ENCODE results near the gene ETFBKMT. TPM values are rescaled to one million over a fixed set of nuclear protein-coding genes. Genes with fewer than 3 reads are reported as not detected.

The ETFBKMT gene
- polyA plus RNA-seq, 1 of the 3 experiments (the other 2 are of a cell fraction) = 1.6 TPM

GRCh38 chr12:31634620-31635019 lies 24.9 kb upstream of the ETFBKMT start:
- Histone ChIP-seq H3K4me1 (ENCODE audit: control insufficient read depth in 1 of 2, insufficient read depth in 2 of 2, low read depth in 1 of 2, low read length in 1 of 2) (peaks cover 0 to 11% of the 10 kb centered on the region in 2 experiments; a peak in 1 of 4 replicates), H3K79me2 (ENCODE audit: insufficient read depth) (peaks cover 31% of the 10 kb centered on the region; the same call in 1 of the 2 replicates), H3K4me2 (no peak overlapping the region), H3K27ac (ENCODE audit: low read depth in 2 of 2, low read length in 1 of 2) (no peak overlapping the region), H3K36me3 (replicated peaks in 1 of 2; ENCODE audit: control insufficient read depth in 1 of 2, insufficient read depth in 2 of 2, low read length in 1 of 2) (no peaks in the 10 kb centered on the region), H2AFZ (ENCODE audit: low read depth) (no peak overlapping the region), H3K9ac (no peak overlapping the region), H3K9me3 (no peaks in the 10 kb centered on the region), H3F3A (replicated peaks; ENCODE audit: insufficient read depth) (peaks cover 7% of the 10 kb centered on the region), H3K9me2 (no peaks in the 10 kb centered on the region), H3K27me3 (ENCODE audit: insufficient read depth) (no peaks in the 10 kb centered on the region), H3K4me3 (ENCODE audit: low read depth in 2 of 2, low read length in 1 of 2) (no peak overlapping the region), H4K20me1 (ENCODE audit: insufficient read depth) (peaks cover 10% of the 10 kb centered on the region; the same call in 1 of the 2 replicates)
- no peak for TF ChIP-seq TAF1 (IDR thresholded peaks at IDR 0.05; ENCODE audit: borderline replicate concordance, low read depth, low read length)
- TF ChIP-seq CTCF (IDR thresholded peaks at IDR 0.05) = no peak
- TF ChIP-seq SIN3A (IDR thresholded peaks at IDR 0.05; ENCODE audit: borderline replicate concordance, low read depth, low read length) = no peak
- no peak for TF ChIP-seq POLR2AphosphoS5 (IDR thresholded peaks at IDR 0.05; ENCODE audit: low read depth, low read length)
- TF ChIP-seq MAX (IDR thresholded peaks at IDR 0.05; ENCODE audit: low read depth) = no peak
- no peak for TF ChIP-seq USF1 (IDR thresholded peaks at IDR 0.05; ENCODE audit: borderline replicate concordance, low read depth)
- no peak for TF ChIP-seq IRF3 (IDR thresholded peaks at IDR 0.05; ENCODE audit: low read depth, low read length)
- TF ChIP-seq NFIC (IDR thresholded peaks at IDR 0.05; ENCODE audit: borderline replicate concordance) = no peak
- TF ChIP-seq JUND (IDR thresholded peaks at IDR 0.05) = no peak
- TF ChIP-seq EP300 (IDR thresholded peaks at IDR 0.05; ENCODE audit: borderline replicate concordance in 1 of 2, low read depth in 1 of 2, low read length in 1 of 2) = no peak
- no peak for TF ChIP-seq ELF1 (IDR thresholded peaks at IDR 0.05)
- TF ChIP-seq ZBTB33 (IDR thresholded peaks at IDR 0.05; ENCODE audit: borderline replicate concordance, low read depth) = no peak
- TF ChIP-seq USF2 (IDR thresholded peaks at IDR 0.05; ENCODE audit: borderline replicate concordance, low read depth, low read length) = no peak
- no peak for DNase-seq
- 93% methylated on average over 1 of the region's 1 CpG for WGBS (ENCODE audit: low lambda C conversion rate)
- ChIA-PET CTCF (interaction anchor here (2.9 kb wide), 1 partner anchor 231 kb away, joined by 24 read pairs; no protein-coding TSS in a partner anchor), POLR2A (no interaction called here)
